Measurements from ENCODE around the gene RUFY3. TPM values are rescaled to one million over a fixed set of nuclear protein-coding genes. Genes with fewer than 3 reads are reported as not detected.

The RUFY3 gene
- total RNA-seq, 2 donors from 2014 or later = 75.1 to 91.2 TPM

DNA sequence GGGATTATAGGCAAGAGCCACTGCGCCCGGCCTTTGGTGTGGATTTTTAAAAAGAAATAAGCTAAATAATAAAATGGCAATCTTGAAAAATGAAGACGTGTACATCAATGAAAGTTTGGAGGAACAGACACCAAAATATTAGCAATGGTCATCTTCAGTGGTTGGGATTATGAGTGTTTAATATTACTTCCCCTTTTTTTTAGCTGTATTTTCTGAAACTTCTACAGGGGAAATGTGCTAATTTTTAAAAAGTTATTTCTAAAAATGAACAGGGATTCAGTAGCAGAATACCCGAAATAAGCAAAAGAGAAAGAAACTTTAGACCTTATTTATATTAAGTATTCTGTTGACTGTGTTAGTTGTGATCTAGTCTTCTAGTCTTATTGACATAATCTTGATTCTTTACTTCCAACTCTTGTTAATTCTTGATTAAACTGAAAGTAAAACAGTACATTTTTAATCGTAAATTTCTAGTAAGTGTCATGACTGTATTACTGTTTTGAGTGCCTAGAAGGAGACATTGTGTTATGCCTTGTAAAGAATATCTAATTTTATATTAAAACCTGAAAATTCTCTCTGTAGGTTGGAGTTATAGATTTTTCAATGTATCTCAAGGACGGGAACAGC, 51.3 kb downstream of the RUFY3 start:
- TF ChIP-seq, protein P1, sequence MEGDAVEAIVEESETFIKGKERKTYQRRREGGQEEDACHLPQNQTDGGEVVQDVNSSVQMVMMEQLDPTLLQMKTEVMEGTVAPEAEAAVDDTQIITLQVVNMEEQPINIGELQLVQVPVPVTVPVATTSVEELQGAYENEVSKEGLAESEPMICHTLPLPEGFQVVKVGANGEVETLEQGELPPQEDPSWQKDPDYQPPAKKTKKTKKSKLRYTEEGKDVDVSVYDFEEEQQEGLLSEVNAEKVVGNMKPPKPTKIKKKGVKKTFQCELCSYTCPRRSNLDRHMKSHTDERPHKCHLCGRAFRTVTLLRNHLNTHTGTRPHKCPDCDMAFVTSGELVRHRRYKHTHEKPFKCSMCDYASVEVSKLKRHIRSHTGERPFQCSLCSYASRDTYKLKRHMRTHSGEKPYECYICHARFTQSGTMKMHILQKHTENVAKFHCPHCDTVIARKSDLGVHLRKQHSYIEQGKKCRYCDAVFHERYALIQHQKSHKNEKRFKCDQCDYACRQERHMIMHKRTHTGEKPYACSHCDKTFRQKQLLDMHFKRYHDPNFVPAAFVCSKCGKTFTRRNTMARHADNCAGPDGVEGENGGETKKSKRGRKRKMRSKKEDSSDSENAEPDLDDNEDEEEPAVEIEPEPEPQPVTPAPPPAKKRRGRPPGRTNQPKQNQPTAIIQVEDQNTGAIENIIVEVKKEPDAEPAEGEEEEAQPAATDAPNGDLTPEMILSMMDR (conservative IDR thresholded peaks at IDR 0.05) = no peak
- Mint-ChIP-seq H3K36me3 (ENCODE audit: low read depth) (peaks cover 23% of the 10 kb centered on the region), H3K4me3 (no peak overlapping the region), H3K9me3 (no peaks in the 10 kb centered on the region), H3K27me3 (ENCODE audit: insufficient read depth) (no peaks in the 10 kb centered on the region), H3K27ac (no peak overlapping the region), H3K4me1 (no peaks in the 10 kb centered on the region)
- peaks cover 33% of the 10 kb centered on the region for H3K36me3 ChIP-seq (ENCODE audit: control insufficient read depth, insufficient read depth, low read length)
- H3K27me3 ChIP-seq (ENCODE audit: control insufficient read depth, insufficient read depth, low read length, poor library complexity, severe bottlenecking) = no peaks in the 10 kb centered on the region
- H3K4me1 ChIP-seq (ENCODE audit: control insufficient read depth, insufficient read depth, low read length) = no peaks in the 10 kb centered on the region
- no peak overlapping the region for H3K9ac ChIP-seq (ENCODE audit: extremely low read depth, low read length, poor library complexity, severe bottlenecking)
- no peak for DNase-seq
- H3K27ac ChIP-seq (ENCODE audit: low read depth, low read length) = no peak overlapping the region
- H3K9me3 ChIP-seq (ENCODE audit: control insufficient read depth, low read length) = no peaks in the 10 kb centered on the region
- H3K4me3 ChIP-seq (ENCODE audit: low read length) = no peak overlapping the region
- 87 to 91% methylated on average over 3 to 5 of the region's 6 CpGs for WGBS, 2 experiments (ENCODE audit: insufficient coverage in 1 of 2, insufficient read length in 1 of 2)

DNA sequence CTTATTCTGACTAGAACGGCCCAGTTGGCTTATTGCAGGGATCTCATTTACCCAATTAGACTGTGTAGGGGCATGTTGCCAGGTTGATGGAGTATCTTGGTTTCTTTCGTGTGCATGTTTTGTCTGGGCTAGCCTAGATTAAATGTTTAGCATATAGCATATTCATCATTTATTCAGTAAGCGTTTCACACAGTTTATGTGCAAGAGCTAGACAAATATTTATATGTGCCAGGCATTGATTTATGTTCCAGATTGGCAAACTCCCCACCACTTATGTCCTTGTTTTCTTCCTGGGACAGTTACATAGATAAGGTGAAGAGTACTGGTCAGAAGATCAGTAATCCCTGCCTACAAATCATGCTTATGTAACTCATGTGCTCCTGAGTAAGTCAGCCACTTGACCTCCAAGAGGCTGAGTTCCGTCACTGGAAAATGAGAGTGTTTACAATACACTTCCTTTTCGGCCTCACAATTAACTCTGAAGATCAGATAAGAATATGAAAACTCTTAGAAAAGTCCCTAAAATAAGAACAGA, 57.2 kb downstream of the RUFY3 start:
- H3K36me3 Mint-ChIP-seq (ENCODE audit: low read depth) = peaks cover 25% of the 10 kb centered on the region
- no peaks in the 10 kb centered on the region for H3K9me3 ChIP-seq (ENCODE audit: control insufficient read depth, low read length)
- no peak overlapping the region for H3K4me3 Mint-ChIP-seq
- H3K4me1 Mint-ChIP-seq = no peaks in the 10 kb centered on the region
- no peak for DNase-seq
- WGBS, 2 experiments (ENCODE audit: insufficient coverage in 1 of 2, insufficient read length in 1 of 2) = 94 to 100% methylated on average over 1 to 5 of the region's 5 CpGs
- H3K9me3 Mint-ChIP-seq = no peaks in the 10 kb centered on the region
- peaks cover 45% of the 10 kb centered on the region for H3K36me3 ChIP-seq (ENCODE audit: control insufficient read depth, insufficient read depth, low read length)
- H3K4me3 ChIP-seq (ENCODE audit: low read length) = no peak overlapping the region
- H3K27ac Mint-ChIP-seq = no peak overlapping the region
- no peak overlapping the region for H3K9ac ChIP-seq (ENCODE audit: extremely low read depth, low read length, poor library complexity, severe bottlenecking)
- H3K27me3 Mint-ChIP-seq (ENCODE audit: insufficient read depth) = no peaks in the 10 kb centered on the region
- no peaks in the 10 kb centered on the region for H3K27me3 ChIP-seq (ENCODE audit: control insufficient read depth, insufficient read depth, low read length, poor library complexity, severe bottlenecking)
- TF ChIP-seq, protein P1 (conservative IDR thresholded peaks at IDR 0.05) = no peak
- H3K27ac ChIP-seq (ENCODE audit: low read depth, low read length) = no peak overlapping the region
- no peaks in the 10 kb centered on the region for H3K4me1 ChIP-seq (ENCODE audit: control insufficient read depth, insufficient read depth, low read length)

DNA sequence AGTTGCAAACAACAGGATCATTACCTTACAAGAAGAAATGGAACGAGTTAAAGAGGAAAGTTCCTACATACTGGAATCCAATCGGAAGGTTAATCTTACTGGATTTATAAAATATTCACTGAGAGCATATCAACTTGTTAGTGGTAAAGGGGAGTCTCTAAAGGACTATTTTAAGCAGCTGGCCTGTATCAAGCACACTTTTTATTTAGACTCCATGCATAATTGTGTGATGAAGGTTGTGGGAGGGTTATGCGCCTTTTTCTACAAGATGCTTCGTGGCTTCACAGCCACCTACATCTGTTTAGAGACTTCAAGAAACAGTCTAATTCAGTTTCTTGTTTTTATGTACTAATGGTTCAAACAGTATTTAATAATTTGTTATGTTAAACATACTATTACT, 61.3 kb downstream of the RUFY3 start:
- no peak overlapping the region for H3K27ac Mint-ChIP-seq
- H3K9me3 ChIP-seq (ENCODE audit: control insufficient read depth, low read length) = no peaks in the 10 kb centered on the region
- H3K27me3 Mint-ChIP-seq (ENCODE audit: insufficient read depth) = no peaks in the 10 kb centered on the region
- TF ChIP-seq, protein P1 (conservative IDR thresholded peaks at IDR 0.05) = no peak
- H3K4me3 ChIP-seq (ENCODE audit: low read length) = no peak overlapping the region
- H3K4me3 Mint-ChIP-seq = no peak overlapping the region
- H3K4me1 Mint-ChIP-seq = no peaks in the 10 kb centered on the region
- no peak for DNase-seq
- peaks cover 59% of the 10 kb centered on the region for H3K36me3 ChIP-seq (ENCODE audit: control insufficient read depth, insufficient read depth, low read length)
- H3K9ac ChIP-seq (ENCODE audit: extremely low read depth, low read length, poor library complexity, severe bottlenecking) = no peak overlapping the region
- H3K27me3 ChIP-seq (ENCODE audit: control insufficient read depth, insufficient read depth, low read length, poor library complexity, severe bottlenecking) = no peaks in the 10 kb centered on the region
- 97% methylated on average over 4 of the region's 4 CpGs; no CpG with 5 or more reads in 1 of the 2 experiments for WGBS, 2 experiments (ENCODE audit: insufficient coverage in 1 of 2, insufficient read length in 1 of 2)
- H3K27ac ChIP-seq (ENCODE audit: low read depth, low read length) = no peak overlapping the region
- H3K4me1 ChIP-seq (ENCODE audit: control insufficient read depth, insufficient read depth, low read length) = no peaks in the 10 kb centered on the region
- peaks cover 46% of the 10 kb centered on the region for H3K36me3 Mint-ChIP-seq (ENCODE audit: low read depth)
- no peaks in the 10 kb centered on the region for H3K9me3 Mint-ChIP-seq
